OCI-LY7 (cell line): ENCODE measurements around the gene PIK3R3.

ENCODE experiments used
- CTCF ChIP-seq: fragments of 200-600 bp; sonication (generic); conservative IDR thresholded peaks from 2 replicates; pipeline ENCODE4 v1.5.1; 2014; ENCODE audit warnings: mild to moderate bottlenecking, antibody characterized with exemption, low read length, moderate library complexity, mixed read lengths
- EZH2phosphoT487 ChIP-seq: fragments of 200-600 bp; sonication (generic); IDR thresholded peaks from 2 replicates; pipeline ENCODE4 v1.6.1; 2018; ENCODE audit warnings: low read depth, borderline replicate concordance, mild to moderate bottlenecking, mixed run types, antibody characterized with exemption, low read length, moderate library complexity, mixed read lengths

- TF ChIP-seq CTCF: no peak
- no peak for TF ChIP-seq EZH2phosphoT487
These were observed 48.9 kb downstream of the PIK3R3 start for GRCh38 chr1:46083579-46083978.
